Adrenal gland (tissue), 12 donors: ENCODE measurements around the gene RASD1. TPM values are rescaled to one million over a fixed set of nuclear protein-coding genes. Genes with fewer than 3 reads are reported as not detected.

Experiments used
- DNase-seq, 7 donors: peaks; one replicate each; pipeline ENCODE4 v3.0.0-alpha.2; 2019 to 2020
- H3K27ac ChIP-seq, 5 donors: fragments of 200-600 bp; sonication (generic) in 4 of 5; 1 replicate in 3 of 5; 2 replicates in 2 of 5; pipeline versions ENCODE4 v1.5.1 to v1.8.0; 2016 to 2020; ENCODE audit warnings: mild to moderate bottlenecking in 1 of 5
- H3K27me3 ChIP-seq: fragments of 200-600 bp; 2 replicates; pipeline ENCODE4 v1.8.0; 2021
- H3K36me3 ChIP-seq, 2 donors: fragments of 200-600 bp; replicated peaks in 1 of 2; 1 replicate in 1 of 2; 2 replicates in 1 of 2; pipeline versions ENCODE4 v1.5.1 to v1.8.0; 2018 to 2022
- H3K4me1 ChIP-seq, 2 donors: fragments of 200-600 bp; replicated peaks in 1 of 2; 1 replicate in 1 of 2; 2 replicates in 1 of 2; pipeline versions ENCODE4 v1.5.1 to v1.8.0; 2018 to 2021
- H3K4me3 ChIP-seq, 4 donors: fragments of 200-600 bp; sonication (generic) in 3 of 4; one replicate each; pipeline ENCODE4 v1.5.1; 2016 to 2018
- H3K9me3 ChIP-seq, 3 donors: fragments of 200-600 bp; sonication (generic) in 1 of 3; replicated peaks in 1 of 3; 1 replicate in 2 of 3; 2 replicates in 1 of 3; pipeline versions ENCODE4 v1.5.1 to v1.8.0; 2016 to 2021
- CTCF ChIP-seq, 6 experiments: fragments of 450-650 bp in 4 of 6; fragments of 200-600 bp in 2 of 6; sonication (generic) in 1 of 6; IDR thresholded peaks; 1 replicate in 5 of 6; 2 replicates in 1 of 6; pipeline versions ENCODE4 v1.5.1 to v1.8.0; 2016 to 2021; ENCODE audit warnings: antibody characterized with exemption in 6 of 6, mild to moderate bottlenecking in 2 of 6, moderate library complexity in 1 of 6
- POLR2A ChIP-seq, 2 donors: fragments of 450-650 bp; IDR thresholded peaks; one replicate each; pipeline ENCODE4 v1.6.1; 2017; ENCODE audit warnings: antibody characterized with exemption in 2 of 2, mild to moderate bottlenecking in 2 of 2, moderate library complexity in 1 of 2
- WGBS, 4 donors: extraction: QIAGEN DNeasy Blood & Tissue Kit in 2 of 4; methylation state at CpG; one replicate each; pipeline versions ENCODE4 v1.1.5 to v1.1.7; 2013 to 2017; 5-methylcytosine and 5-hydroxymethylcytosine counted together
- intact Hi-C, 2 donors: fragments of 100-400 bp; cut with DNase I; formaldehyde crosslinking; loops; one replicate each; pipeline versions ENCODE4 v1.14.1 to v1.15.0; 2022 to 2023
- polyA plus RNA-seq, 3 donors: library from polyadenylated mRNA; stranded (reverse); fragments of 200-250 nt in 2 of 3; fragments of 350-450 nt in 1 of 3; fragmentation: Illumina TruSeq in 1 of 3; extraction: RNeasy Lipid Tissue Mini Kit (QIAGEN cat#74804) in 1 of 3; gene quantifications; one replicate each; pipeline ENCODE4 v1.2.3, GENCODE V29; 2013 to 2014
- total RNA-seq, 9 donors: library from RNA; depleted of rRNA in 4 of 9; stranded (reverse); fragments of >200 nt in 4 of 9; fragments of 120-200 nt in 1 of 9; fragmentation: NEBNext Ultra II Directional in 1 of 9; extraction: Animal tissue kit (Norgen Biotek cat#: 25700) in 1 of 9; gene quantifications; one replicate each; pipeline versions ENCODE4 v1.1.0 to v1.2.4, GENCODE V29; 2013 to 2023
- donor health status: healthy with polysubstance abuse.
- donor health status: Bipolar disorder and iron deficiency.
- donor health status: DM: yes; HTN: yes; CAD: no.
- donor health status: DM: no; HTN: no; CAD: no.
- donor health status: DM: no; HTN: no; CAD: no.
- donor health status: DM: yes; HTN: yes; CAD: no.

The RASD1 gene
- total and polyA plus RNA-seq, 12 donors: 4.5 to 134 (median 18.4) TPM

GRCh38 chr17:17542906-17543635, 46.9 kb upstream of the RASD1 start:
- Histone ChIP-seq H3K9me3 (no peaks in the 10 kb centered on the region), H3K27ac (no peak overlapping the region), H3K36me3 (no peaks in the 10 kb centered on the region), H3K4me1 (peaks cover 0 to 8% of the 10 kb centered on the region in 2 donors), H3K27me3 (no peaks in the 10 kb centered on the region), H3K4me3 (no peak overlapping the region)
- 92 to 99% (median 96%) methylated on average over 18 to 22 of the region's 22 CpGs for WGBS, 4 donors
- intact Hi-C loops: no loop called here
- TF ChIP-seq POLR2A (IDR thresholded peaks at IDR 0.05): no peak
- no peak for TF ChIP-seq CTCF (IDR thresholded peaks at IDR 0.05)
- no peak for DNase-seq

- no peaks in the 10 kb centered on the region for H3K36me3 ChIP-seq
- no peaks in the 10 kb centered on the region for H3K27me3 ChIP-seq
- intact Hi-C loops: no loop called here
- H3K27ac ChIP-seq: no peak overlapping the region
- no peaks in the 10 kb centered on the region for H3K9me3 ChIP-seq
- 75 to 94% (median 85%) methylated on average over 2 to 5 of the region's 5 CpGs for WGBS, 4 donors
- no peak overlapping the region for H3K4me3 ChIP-seq
- no peak for DNase-seq
- peaks cover 0 to 12% of the 10 kb centered on the region in 2 donors for H3K4me1 ChIP-seq
- no peak for TF ChIP-seq POLR2A (IDR thresholded peaks at IDR 0.05)
- TF ChIP-seq CTCF (IDR thresholded peaks at IDR 0.05): no peak
These were observed 45.4 kb upstream of the RASD1 start for GRCh38 chr17:17541640-17542001.

DNA sequence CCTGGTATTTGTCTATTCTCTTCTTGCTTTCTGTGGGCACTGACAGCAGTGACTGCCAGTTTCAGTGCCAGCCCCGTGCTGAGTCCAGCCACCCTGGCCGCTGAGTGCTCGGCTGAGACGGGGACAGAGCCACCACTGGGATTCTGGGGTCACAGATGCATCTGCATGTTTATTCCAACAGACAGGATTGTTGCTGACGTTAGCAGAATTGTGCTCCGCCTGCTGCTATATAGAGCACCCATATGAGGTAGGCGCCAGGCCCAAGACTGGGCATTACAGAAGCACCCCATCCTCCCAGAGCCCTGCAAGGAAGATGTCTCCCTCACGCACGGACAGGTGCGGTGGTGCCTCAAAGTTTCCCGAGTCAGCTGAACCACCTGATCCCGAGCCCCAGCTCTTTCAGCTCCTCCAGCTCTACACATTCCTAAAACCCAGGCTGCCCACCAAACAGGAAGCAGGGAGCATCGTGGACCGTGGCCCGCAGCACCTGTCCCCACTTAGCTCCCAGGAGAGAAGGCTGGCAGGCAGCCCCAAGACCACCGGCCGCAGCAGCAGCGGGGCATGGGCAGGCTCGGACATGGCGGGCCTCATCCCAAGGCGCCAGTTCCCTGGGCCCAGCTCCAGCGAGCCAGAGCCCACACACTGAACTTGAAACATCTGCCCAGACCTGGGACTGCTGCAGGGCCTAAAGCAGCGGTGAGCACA, 44.9 kb upstream of the RASD1 start:
- WGBS, 4 donors: 82 to 93% (median 90%) methylated on average over 7 to 23 of the region's 23 CpGs
- TF ChIP-seq POLR2A (IDR thresholded peaks at IDR 0.05): no peak
- TF ChIP-seq CTCF (IDR thresholded peaks at IDR 0.05): no peak
- DNase-seq: no peak
- no peaks in the 10 kb centered on the region for H3K9me3 ChIP-seq
- H3K4me1 ChIP-seq: peaks cover 0 to 12% of the 10 kb centered on the region in 2 donors
- no peak overlapping the region for H3K4me3 ChIP-seq
- H3K27ac ChIP-seq: no peak overlapping the region
- intact Hi-C loops: no loop called here
- no peaks in the 10 kb centered on the region for H3K36me3 ChIP-seq
- no peaks in the 10 kb centered on the region for H3K27me3 ChIP-seq

- Histone ChIP-seq H3K27ac (no peak overlapping the region), H3K27me3 (no peaks in the 10 kb centered on the region), H3K4me3 (no peak overlapping the region), H3K36me3 (no peaks in the 10 kb centered on the region), H3K4me1 (peaks cover 0 to 19% of the 10 kb centered on the region in 2 donors), H3K9me3 (no peaks in the 10 kb centered on the region)
- no peak for DNase-seq
- TF ChIP-seq CTCF (IDR thresholded peaks at IDR 0.05): no peak
- no peak for TF ChIP-seq POLR2A (IDR thresholded peaks at IDR 0.05)
- intact Hi-C loops: no loop called here
- WGBS, 4 donors: 80 to 84% (median 82%) methylated on average over 2 to 15 of the region's 15 CpGs
These were observed 44.2 kb upstream of the RASD1 start for GRCh38 chr17:17540278-17540906.
